Psoas muscle (tissue), 8 donors: ENCODE results near the gene PEX16. TPM values are rescaled to one million over a fixed set of nuclear protein-coding genes. Genes with fewer than 3 reads are reported as not detected.

Experiments used
- ATAC-seq, 4 donors: fragments of 200-7000 bp; cut with Tn5 transposase; one replicate each; pipeline ENCODE4 v1.9.1; 2020; ENCODE audit warnings: moderate library complexity in 3 of 4, mild to moderate bottlenecking in 2 of 4
- DNase-seq, 2 donors: peaks; one replicate each; pipeline ENCODE4 v3.0.0-alpha.2; 2020
- H3K27ac ChIP-seq: fragments of 200-600 bp; one replicate; pipeline ENCODE4 v1.8.0; 2022
- H3K27me3 ChIP-seq, 3 donors: fragments of 200-600 bp in 1 of 3; one replicate each; pipeline versions ENCODE4 v1.6.1 to v1.8.0; 2013 to 2022; ENCODE audit warnings: low read length in 2 of 3, mild to moderate bottlenecking in 2 of 3, moderate library complexity in 1 of 3; ENCODE audit not compliant: insufficient read depth in 3 of 3
- H3K36me3 ChIP-seq, 2 donors: fragments of 200-600 bp in 1 of 2; one replicate each; pipeline versions ENCODE4 v1.6.1 to v1.8.0; 2013 to 2022; ENCODE audit warnings: low read depth in 1 of 2, mild to moderate bottlenecking in 1 of 2, moderate library complexity in 1 of 2; ENCODE audit not compliant: insufficient read depth in 1 of 2
- H3K4me1 ChIP-seq: fragments of 200-600 bp; one replicate; pipeline ENCODE4 v1.8.0; 2022
- H3K4me3 ChIP-seq: fragments of 200-600 bp; one replicate; pipeline ENCODE4 v1.8.0; 2022; ENCODE audit warnings: mild to moderate bottlenecking
- H3K9me3 ChIP-seq: fragments of 200-600 bp; one replicate; pipeline ENCODE4 v1.8.0; 2022
- WGBS, 3 donors: extraction: QIAGEN DNeasy Blood & Tissue Kit; methylation state at CpG; one replicate each; pipeline versions ENCODE4 v1.1.6 to v1.1.7; 2013; 5-methylcytosine and 5-hydroxymethylcytosine counted together
- intact Hi-C, 2 donors: fragments of 100-400 bp; cut with DNase I; formaldehyde crosslinking; loops; one replicate each; pipeline versions ENCODE4 v1.11.0 to v1.14.2; 2022
- long read RNA-seq, 2 donors: library from polyadenylated mRNA; unstranded; transcript quantifications; one replicate each; pipeline ENCODE4 v2.0.0, GENCODE V29; 2021
- polyA plus RNA-seq, 3 donors: library from polyadenylated mRNA; stranded (reverse); fragments of 200-250 nt; gene quantifications; one replicate each; pipeline ENCODE4 v1.2.3, GENCODE V29; 2013
- total RNA-seq, 4 donors: library from RNA; stranded (reverse); fragmentation: NEBNext Ultra II Directional in 2 of 4; extraction: Animal tissue kit (Norgen Biotek cat#: 25700) in 2 of 4; gene quantifications; one replicate each; pipeline versions ENCODE4 v1.2.1 to v1.2.4, GENCODE V29; 2021 to 2023
- TF ChIP-seq, protein P1 (sequence below): fragments of 200-600 bp; IDR thresholded peaks from one replicate; pipeline ENCODE4 v1.8.0; 2022; ENCODE audit warnings: antibody characterized with exemption
- donor health status: healthy with polysubstance abuse.
- donor health status: DM: no; HTN: no; CAD: no; lungs with moderate emphysema.
- donor health status: Bipolar disorder and iron deficiency.
- donor health status: healthy.
- donor health status: DM: yes; HTN: yes; CAD: no.
- donor health status: DM: no; HTN: no; CAD: no.
- donor health status: DM: no; HTN: no; CAD: no.
- donor health status: DM: yes; HTN: yes; CAD: no.

PEX16 gene
- total RNA-seq: 10 to 100 TPM; 12.1 to 23.5 (median 14.2) TPM
- 10 to 100 TPM; 19.7 to 23.5 (median 21.3) TPM for polyA plus RNA-seq
- long read RNA-seq, donor 1, partial matches to known transcripts: 1 of 9 reads
- long read RNA-seq, donor 1, other reads (novel, unspliced or antisense): 3 of 9 reads
- long read RNA-seq, donor 2, transcript PEX16-202 (11 exons, 1,335 nt): major isoform, 22 of 29 reads
- long read RNA-seq, donor 2, partial matches to known transcripts: 1 of 29 reads
- long read RNA-seq, donor 2, other reads (novel, unspliced or antisense): 5 of 29 reads

DNA sequence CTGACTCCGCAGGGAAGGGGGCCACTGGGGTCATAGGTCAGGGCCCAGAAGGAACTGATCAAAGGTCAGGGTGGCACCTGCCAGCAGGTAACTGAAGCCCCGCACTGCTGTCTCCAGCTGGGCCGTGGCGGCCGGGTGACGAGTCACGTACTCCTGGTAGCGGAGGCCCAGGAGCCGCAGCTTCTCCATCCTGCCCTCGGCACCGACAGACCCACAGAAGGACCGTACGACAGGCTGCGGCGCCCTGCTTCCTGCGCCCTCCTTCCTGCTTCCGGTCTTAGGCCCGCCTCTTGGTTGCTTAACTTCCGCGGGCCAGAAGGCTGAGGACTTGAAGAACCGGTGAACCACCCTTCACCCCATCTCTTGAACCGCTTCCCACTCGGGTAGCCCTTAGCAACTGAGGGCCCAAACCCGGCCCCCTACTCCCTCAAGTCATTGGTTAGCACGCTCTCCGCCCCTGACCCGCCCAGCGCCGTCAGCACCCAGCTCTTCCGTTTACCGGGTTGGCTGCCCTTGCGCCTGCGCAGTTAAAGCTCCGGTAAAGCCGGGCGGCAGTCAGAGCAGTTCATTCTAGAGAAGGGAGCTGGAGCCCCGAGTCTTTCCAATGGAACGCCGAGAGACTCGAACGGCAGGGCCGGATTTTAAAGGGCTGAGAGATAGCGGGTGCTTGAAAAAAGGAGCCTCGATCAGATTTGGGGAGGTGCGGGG is at the start of gene PEX16:
TSS of gene PEX16 (minus strand) at position 255 of the 708 bp plus-strand sequence. CDS start at position 189, 66 bp downstream.
- ATAC-seq: peak; percentile 91 to 96 (median 95)
- Histone ChIP-seq H3K4me1 (peaks cover 21% of the 10 kb centered on the region), H3K9me3 (no peaks in the 10 kb centered on the region), H3K36me3 (peaks cover 3 to 35% of the 10 kb centered on the region in 2 donors), H3K4me3 (peak within 1 kb of the TSS; percentile 100), H3K27ac (peak within 1 kb of the TSS; percentile 97), H3K27me3 (peaks cover 0 to 10% (median 9%) of the 10 kb centered on the region in 3 donors)
- WGBS, 3 donors: 0 to 1% (median 0%) methylated on average over 42 to 45 of the region's 45 CpGs
- DNase-seq: peak; percentile 97 to 99
- intact Hi-C loops: loop anchor here (5.0 to 10.0 kb wide), 2 partner anchors 45 to 53 kb away; no protein-coding TSS in a partner anchor
- TF ChIP-seq, protein P1, sequence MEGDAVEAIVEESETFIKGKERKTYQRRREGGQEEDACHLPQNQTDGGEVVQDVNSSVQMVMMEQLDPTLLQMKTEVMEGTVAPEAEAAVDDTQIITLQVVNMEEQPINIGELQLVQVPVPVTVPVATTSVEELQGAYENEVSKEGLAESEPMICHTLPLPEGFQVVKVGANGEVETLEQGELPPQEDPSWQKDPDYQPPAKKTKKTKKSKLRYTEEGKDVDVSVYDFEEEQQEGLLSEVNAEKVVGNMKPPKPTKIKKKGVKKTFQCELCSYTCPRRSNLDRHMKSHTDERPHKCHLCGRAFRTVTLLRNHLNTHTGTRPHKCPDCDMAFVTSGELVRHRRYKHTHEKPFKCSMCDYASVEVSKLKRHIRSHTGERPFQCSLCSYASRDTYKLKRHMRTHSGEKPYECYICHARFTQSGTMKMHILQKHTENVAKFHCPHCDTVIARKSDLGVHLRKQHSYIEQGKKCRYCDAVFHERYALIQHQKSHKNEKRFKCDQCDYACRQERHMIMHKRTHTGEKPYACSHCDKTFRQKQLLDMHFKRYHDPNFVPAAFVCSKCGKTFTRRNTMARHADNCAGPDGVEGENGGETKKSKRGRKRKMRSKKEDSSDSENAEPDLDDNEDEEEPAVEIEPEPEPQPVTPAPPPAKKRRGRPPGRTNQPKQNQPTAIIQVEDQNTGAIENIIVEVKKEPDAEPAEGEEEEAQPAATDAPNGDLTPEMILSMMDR: no peak

GRCh38 chr11:45964911-45965389 is 47.3 kb upstream of the PEX16 start:
- TF ChIP-seq, protein P1: peak; percentile 83
- no peaks in the 10 kb centered on the region for H3K9me3 ChIP-seq
- DNase-seq (peak in 1 of 2 donors; percentile 31), ATAC-seq (peak; percentile 83 to 93 (median 90))
- no peaks in the 10 kb centered on the region for H3K4me1 ChIP-seq
- no peak overlapping the region for H3K4me3 ChIP-seq
- 19 to 26% (median 21%) methylated on average over 9 of the region's 9 CpGs for WGBS, 3 donors
- H3K27ac ChIP-seq: no peak overlapping the region
- no peaks in the 10 kb centered on the region for H3K27me3 ChIP-seq
- intact Hi-C loops: loop anchor here (2.0 to 10.0 kb wide), 2 partner anchors 42 to 360 kb away; no protein-coding TSS in a partner anchor
- H3K36me3 ChIP-seq: peaks cover 0 to 63% of the 10 kb centered on the region in 2 donors

DNA sequence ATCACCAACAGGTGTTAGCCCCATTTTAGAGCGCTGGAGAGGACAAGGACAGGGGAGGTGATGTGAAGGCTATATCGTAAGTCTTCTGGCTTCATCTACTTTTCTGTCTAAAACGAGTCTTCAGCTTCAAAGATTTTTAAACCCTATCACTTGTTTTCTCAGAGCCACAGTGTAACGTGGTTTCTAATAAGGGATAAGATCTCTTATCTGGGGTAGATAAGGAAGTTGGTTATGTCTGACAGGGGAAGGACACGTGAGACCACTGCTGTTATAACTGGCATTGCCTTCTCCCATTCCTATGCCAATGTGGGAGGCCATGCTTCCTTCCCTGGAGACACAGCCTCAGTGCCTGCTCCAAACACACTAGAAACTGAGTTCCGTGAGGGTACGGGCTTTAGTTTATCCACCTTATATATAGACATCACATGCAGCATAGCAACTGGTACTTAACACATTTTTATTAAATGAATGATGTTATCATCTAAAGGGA is 44.1 kb upstream of the PEX16 start:
- H3K4me1 ChIP-seq: no peaks in the 10 kb centered on the region
- ATAC-seq (no peak), DNase-seq (no peak)
- TF ChIP-seq, protein P1: no peak
- intact Hi-C loops: loop anchor here in 1 of 2 donors (10.0 kb wide), 1 partner anchor 363 kb away; no protein-coding TSS in a partner anchor
- H3K4me3 ChIP-seq: no peak overlapping the region
- H3K9me3 ChIP-seq: no peaks in the 10 kb centered on the region
- peaks cover 0 to 32% of the 10 kb centered on the region in 2 donors for H3K36me3 ChIP-seq
- no peaks in the 10 kb centered on the region for H3K27me3 ChIP-seq
- no peak overlapping the region for H3K27ac ChIP-seq
- 84 to 90% (median 84%) methylated on average over 7 of the region's 7 CpGs for WGBS, 3 donors

- intact Hi-C loops: loop anchor here in 1 of 2 donors (10.0 kb wide), 1 partner anchor 364 kb away; no protein-coding TSS in a partner anchor
- WGBS, 3 donors: 70 to 74% (median 71%) methylated on average over 4 of the region's 4 CpGs
- H3K4me3 ChIP-seq: no peak overlapping the region
- ATAC-seq (no peak), DNase-seq (no peak)
- H3K36me3 ChIP-seq: peaks cover 0 to 31% of the 10 kb centered on the region in 2 donors
- H3K9me3 ChIP-seq: no peaks in the 10 kb centered on the region
- H3K27ac ChIP-seq: no peak overlapping the region
- H3K27me3 ChIP-seq: no peaks in the 10 kb centered on the region
- no peaks in the 10 kb centered on the region for H3K4me1 ChIP-seq
- TF ChIP-seq, protein P1: no peak
Observed at GRCh38 chr11:45960387-45961095, 42.9 kb upstream of the PEX16 start.
